Activated naive CD4-positive, alpha-beta T cell treated with anti-CD3 and anti-CD28 coated beads, Interleukin-2, amount 50 U/mL, for 72 hours (primary cell): ENCODE data around the gene BRPF1. TPM values are rescaled to one million over a fixed set of nuclear protein-coding genes. Genes with fewer than 3 reads are reported as not detected.

ENCODE experiments used
- ATAC-seq, 2 donors: fragments of 150-1000 bp; cut with Tn5 transposase; 2 replicates each; pipeline ENCODE4 v1.10.0; 2021; ENCODE audit warnings: mild to moderate bottlenecking in 2 of 2, moderate library complexity in 2 of 2
- DNase-seq, 2 donors: peaks; one replicate each; pipeline ENCODE4 v3.0.0; 2021 to 2022; ENCODE audit warnings: low spot score in 2 of 2
- H3K27ac Mint-ChIP-seq, 2 donors: one replicate each; pipeline ENCODE4 v1.8.0; 2022; ENCODE audit warnings: mild to moderate bottlenecking in 2 of 2, mixed read lengths in 2 of 2
- H3K36me3 Mint-ChIP-seq, 2 donors: one replicate each; pipeline ENCODE4 v1.8.0; 2022; ENCODE audit warnings: mixed read lengths in 2 of 2
- H3K9me3 Mint-ChIP-seq, 2 donors: one replicate each; pipeline ENCODE4 v1.8.0; 2022; ENCODE audit warnings: mixed read lengths in 2 of 2
- total RNA-seq, 2 donors: library from RNA; stranded (reverse); gene quantifications; one replicate each; pipeline ENCODE4 v1.2.3, GENCODE V29; 2022

Gene BRPF1
- total RNA-seq: 10 to 100 TPM; 24.3 to 37.0 TPM

DNA sequence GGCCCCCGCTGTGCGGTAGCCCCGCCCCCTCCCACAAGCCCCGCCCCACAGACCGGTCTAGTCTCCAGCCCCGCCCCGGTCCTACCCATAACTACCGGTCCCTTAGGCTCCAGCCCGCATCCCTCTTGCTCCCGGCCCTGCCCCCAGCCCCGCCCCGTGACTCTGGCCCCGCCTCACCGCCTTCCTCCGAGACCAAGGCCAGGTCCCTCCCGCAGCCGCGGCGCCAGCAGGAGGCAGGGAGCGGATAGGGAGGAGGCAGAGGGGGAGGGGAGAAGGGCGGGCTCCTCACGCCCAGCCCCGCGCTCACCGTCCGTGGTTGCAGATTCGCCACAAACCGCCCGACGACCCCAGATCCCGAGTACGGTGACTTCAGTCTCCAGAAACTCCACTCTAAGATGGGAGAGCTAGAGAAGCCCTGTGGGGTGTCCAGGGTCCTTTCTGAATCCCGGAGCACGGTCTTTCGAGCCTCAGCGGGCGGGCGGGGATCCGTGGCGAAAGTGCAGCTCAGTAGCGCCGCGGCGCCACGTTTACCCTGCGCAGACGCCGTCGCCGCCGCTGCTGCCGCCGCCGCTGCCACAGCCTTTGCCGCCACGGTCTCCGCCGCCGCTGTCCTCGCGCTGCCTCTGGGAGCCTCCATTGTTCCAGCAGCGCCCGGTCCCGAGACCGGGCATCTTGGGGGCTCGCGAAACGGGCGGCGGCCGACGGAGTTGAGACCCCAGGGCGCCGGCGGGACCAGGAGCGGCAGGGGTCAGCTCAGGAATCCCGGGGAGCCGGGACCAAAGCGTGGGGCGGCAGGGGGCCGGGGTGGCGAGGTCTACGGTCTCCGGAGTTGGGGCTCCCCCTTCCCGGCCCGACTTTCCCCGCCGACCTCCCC lies at the start of gene BRPF1:
TSS of gene BRPF1 (plus strand) at position 530 of the 874 bp plus-strand sequence. CDS start 2,406 bp downstream, outside the sequence.
- H3K36me3 Mint-ChIP-seq: peaks cover 12 to 14% of the 10 kb centered on the region in 2 donors
- DNase-seq (peak; percentile 97), ATAC-seq (peak; percentile 96 to 97)
- H3K9me3 Mint-ChIP-seq: no peaks in the 10 kb centered on the region
- peak within 1 kb of the TSS; percentile 84 to 98 for H3K27ac Mint-ChIP-seq

GRCh38 chr3:9682096-9682495 lies 49.4 kb upstream of the BRPF1 start:
- ATAC-seq: no peak
- Mint-ChIP-seq H3K36me3 (peaks cover 0 to 14% of the 10 kb centered on the region in 2 donors), H3K27ac (no peak overlapping the region), H3K9me3 (no peaks in the 10 kb centered on the region)
- DNase-seq: no peak

- DNase-seq: no peak
- ATAC-seq: no peak
- Mint-ChIP-seq H3K27ac (no peak overlapping the region), H3K36me3 (peaks cover 0 to 12% of the 10 kb centered on the region in 2 donors), H3K9me3 (no peaks in the 10 kb centered on the region)
These were observed 48.1 kb upstream of the BRPF1 start for GRCh38 chr3:9683426-9683825.

GRCh38 chr3:9685216-9686049 lies 46.1 kb upstream of the BRPF1 start:
- ATAC-seq (no peak), DNase-seq (no peak)
- no peaks in the 10 kb centered on the region for H3K36me3 Mint-ChIP-seq
- H3K9me3 Mint-ChIP-seq: no peaks in the 10 kb centered on the region
- H3K27ac Mint-ChIP-seq: no peak overlapping the region

DNA sequence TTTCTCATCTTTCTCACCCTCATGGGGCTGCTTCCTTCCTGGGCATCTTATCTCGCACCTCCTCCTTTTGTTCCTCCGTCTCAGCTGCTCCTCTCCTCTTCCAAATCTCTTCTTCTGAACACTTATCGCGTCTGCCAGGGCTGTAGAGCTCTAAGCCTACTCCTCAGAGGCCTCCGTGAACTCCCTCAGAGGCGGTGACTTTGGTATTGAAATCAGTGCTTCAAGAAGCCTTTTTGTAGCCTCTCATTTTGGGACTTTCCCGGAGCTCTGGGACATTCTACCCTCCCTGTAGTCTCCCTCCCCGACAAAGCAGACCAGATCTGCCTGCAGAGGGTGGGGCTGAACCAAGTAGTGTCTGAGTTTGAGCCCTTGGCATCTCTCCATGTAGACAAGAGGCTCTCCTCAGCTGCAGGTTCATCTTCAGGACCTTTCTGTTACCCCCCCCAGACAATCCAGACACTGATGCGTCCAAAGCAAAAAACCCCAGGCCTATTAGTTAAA lies 45.4 kb upstream of the BRPF1 start:
- ATAC-seq (no peak), DNase-seq (no peak)
- no peaks in the 10 kb centered on the region for H3K9me3 Mint-ChIP-seq
- H3K36me3 Mint-ChIP-seq: no peaks in the 10 kb centered on the region
- no peak overlapping the region for H3K27ac Mint-ChIP-seq

- H3K27ac Mint-ChIP-seq: no peak overlapping the region
- H3K36me3 Mint-ChIP-seq: no peaks in the 10 kb centered on the region
- H3K9me3 Mint-ChIP-seq: no peaks in the 10 kb centered on the region
These were observed 44.8 kb upstream of the BRPF1 start for GRCh38 chr3:9686703-9687102.

DNA sequence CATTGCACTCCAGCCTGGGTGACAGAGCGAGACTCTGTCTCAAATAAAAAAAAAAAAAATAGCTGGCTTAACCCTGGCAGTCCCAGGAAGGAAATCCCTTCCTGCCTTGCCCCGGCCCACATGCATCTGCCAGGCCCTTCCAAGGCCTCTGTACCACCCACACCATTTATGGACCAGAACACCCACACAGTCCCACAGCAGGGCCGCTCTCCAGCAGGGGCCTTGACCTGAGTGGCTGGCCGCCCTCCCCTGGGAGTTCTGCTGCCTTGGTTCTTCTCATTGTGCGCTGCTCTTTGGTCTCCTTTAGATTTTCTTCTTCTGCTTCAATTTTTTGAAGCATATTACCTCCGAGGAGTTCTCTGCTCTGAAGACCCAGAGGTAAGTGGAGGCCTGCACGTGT lies 44.0 kb upstream of the BRPF1 start:
- ATAC-seq: no peak
- no peaks in the 10 kb centered on the region for H3K9me3 Mint-ChIP-seq
- DNase-seq: no peak
- no peaks in the 10 kb centered on the region for H3K36me3 Mint-ChIP-seq
- H3K27ac Mint-ChIP-seq: no peak overlapping the region

More at GRCh38 chr3:9686703-9687102, 44.8 kb upstream of the BRPF1 start:
- DNase-seq (no peak), ATAC-seq (no peak)

DNA sequence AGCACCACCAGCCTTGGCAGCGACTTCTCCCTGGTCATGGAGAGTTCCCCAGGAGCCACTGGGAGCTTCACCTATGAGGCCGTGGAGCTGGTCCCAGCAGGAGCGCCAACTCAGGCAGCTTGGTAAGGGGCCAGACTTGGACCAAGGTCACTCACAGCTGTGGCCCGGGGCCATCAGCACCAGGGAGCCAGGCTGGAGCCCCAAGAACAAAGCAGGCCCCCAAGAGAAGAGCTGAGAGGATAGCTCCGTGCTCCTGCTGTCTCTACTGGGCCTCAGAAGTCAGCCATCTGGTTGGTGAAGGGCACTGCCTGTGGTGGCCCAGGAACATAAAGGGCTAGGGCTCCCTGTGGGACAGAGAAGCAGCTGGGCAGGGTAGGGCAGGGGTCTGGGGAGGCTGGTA lies 42.6 kb upstream of the BRPF1 start:
- H3K36me3 Mint-ChIP-seq: peaks cover 0 to under 1% of the 10 kb centered on the region in 2 donors
- H3K9me3 Mint-ChIP-seq: no peaks in the 10 kb centered on the region
- ATAC-seq: no peak
- no peak overlapping the region for H3K27ac Mint-ChIP-seq
- DNase-seq: no peak

DNA sequence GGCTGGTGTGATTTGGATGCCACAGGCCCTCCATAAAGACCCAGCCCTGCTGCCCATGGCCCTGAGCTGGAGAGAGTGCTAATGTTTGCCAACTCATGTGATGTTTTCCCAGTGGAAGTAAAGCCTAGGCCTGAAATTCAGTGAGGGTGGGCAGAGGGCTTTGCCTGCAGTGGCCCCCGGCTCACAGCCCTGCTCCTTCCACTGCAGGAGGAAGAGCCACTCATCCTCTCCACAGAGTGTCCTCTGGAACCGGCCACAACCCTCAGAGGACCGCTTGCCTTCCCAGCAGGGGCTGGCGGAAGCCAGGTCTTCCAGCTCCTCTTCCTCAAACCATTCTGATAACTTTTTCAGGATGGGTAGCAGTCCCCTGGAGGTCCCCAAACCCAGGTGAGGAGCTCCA lies 41.8 kb upstream of the BRPF1 start:
- no peak for DNase-seq
- H3K9me3 Mint-ChIP-seq: no peaks in the 10 kb centered on the region
- no peak overlapping the region for H3K27ac Mint-ChIP-seq
- no peak for ATAC-seq
- H3K36me3 Mint-ChIP-seq: peaks cover 0 to 4% of the 10 kb centered on the region in 2 donors

GRCh38 chr3:9690451-9691450 lies 40.8 kb upstream of the BRPF1 start:
- DNase-seq: no peak
- Mint-ChIP-seq H3K36me3 (peaks cover 0 to 4% of the 10 kb centered on the region in 2 donors), H3K9me3 (no peaks in the 10 kb centered on the region), H3K27ac (peak overlapping the region in 1 of 2 donors; percentile 47)
- ATAC-seq: peak in 1 of 2 donors; percentile 20

- DNase-seq (no peak), ATAC-seq (no peak)
- Mint-ChIP-seq H3K36me3 (peaks cover 0 to 4% of the 10 kb centered on the region in 2 donors), H3K9me3 (no peaks in the 10 kb centered on the region), H3K27ac (peak overlapping the region in 1 of 2 donors; percentile 47)
These were observed 39.9 kb upstream of the BRPF1 start for GRCh38 chr3:9691636-9692035.

DNA sequence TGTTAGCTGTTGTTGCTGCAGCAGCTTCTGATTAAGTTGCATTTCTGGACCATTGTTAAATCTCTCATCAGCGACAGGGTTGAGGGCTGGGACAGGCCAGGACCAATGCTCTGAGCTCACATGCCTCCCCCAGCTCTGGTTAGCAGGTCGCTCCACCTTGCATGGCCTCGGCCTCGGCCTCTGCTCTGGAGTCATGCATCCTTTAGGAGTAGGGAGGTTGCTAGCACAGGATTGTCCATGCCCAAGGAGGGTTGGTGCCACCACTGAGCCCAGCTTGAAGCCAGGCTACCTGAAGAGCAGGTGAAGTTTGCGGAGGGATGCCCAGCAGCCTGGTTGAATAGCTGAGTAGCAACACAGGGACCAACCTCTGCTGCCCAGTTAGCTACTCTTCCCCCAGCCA lies 39.1 kb upstream of the BRPF1 start:
- peaks cover 0 to 4% of the 10 kb centered on the region in 2 donors for H3K36me3 Mint-ChIP-seq
- DNase-seq: no peak
- H3K27ac Mint-ChIP-seq: peak overlapping the region in 1 of 2 donors; percentile 19
- no peaks in the 10 kb centered on the region for H3K9me3 Mint-ChIP-seq
- ATAC-seq: no peak

DNA sequence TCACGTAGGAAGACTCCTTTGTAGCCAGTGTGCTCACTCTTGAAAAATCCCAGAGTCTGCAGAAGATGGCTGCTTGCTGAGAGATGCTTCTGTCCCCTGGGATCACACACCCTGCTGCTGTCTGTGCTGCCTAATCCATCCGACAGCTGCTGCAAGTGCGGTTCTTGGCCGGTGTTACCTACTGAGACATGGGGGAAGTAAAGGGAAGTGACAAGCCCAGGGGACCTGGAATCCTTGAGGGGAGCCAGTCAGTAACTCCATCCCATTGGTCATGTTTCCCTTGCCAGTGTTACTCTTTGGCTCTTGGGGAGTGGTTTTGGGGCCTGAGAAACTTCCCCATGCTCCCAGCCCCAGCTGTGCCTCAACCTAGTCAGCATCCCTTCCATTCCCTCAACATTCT lies 36.2 kb upstream of the BRPF1 start:
- H3K27ac Mint-ChIP-seq: no peak overlapping the region
- DNase-seq: no peak
- ATAC-seq: no peak
- no peaks in the 10 kb centered on the region for H3K9me3 Mint-ChIP-seq
- peaks cover 0 to 4% of the 10 kb centered on the region in 2 donors for H3K36me3 Mint-ChIP-seq

DNA sequence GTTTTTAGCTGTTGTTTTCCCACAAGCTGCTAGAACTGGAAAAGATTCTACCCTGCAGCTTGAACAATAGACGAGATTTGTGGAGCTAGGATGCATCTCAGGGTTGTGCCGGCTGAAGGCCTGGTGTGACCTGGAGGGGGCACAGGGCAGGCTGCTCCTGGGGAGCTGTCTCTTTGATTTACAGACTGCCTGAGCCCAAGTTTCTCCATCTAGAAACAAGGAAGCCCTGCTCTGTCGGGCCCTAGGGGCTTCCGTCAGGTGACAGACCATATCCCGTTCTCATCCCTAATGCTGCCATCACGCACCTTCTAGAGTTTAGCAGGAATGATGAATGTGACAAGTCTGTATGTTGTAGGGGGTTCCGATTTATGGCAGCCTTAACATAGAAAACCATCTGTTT lies 35.8 kb upstream of the BRPF1 start:
- DNase-seq: no peak
- peak overlapping the region in 1 of 2 donors; percentile 84 for H3K27ac Mint-ChIP-seq
- ATAC-seq: no peak
- H3K9me3 Mint-ChIP-seq: no peaks in the 10 kb centered on the region
- peaks cover 0 to 4% of the 10 kb centered on the region in 2 donors for H3K36me3 Mint-ChIP-seq

- DNase-seq (no peak), ATAC-seq (no peak)
- no peaks in the 10 kb centered on the region for H3K9me3 Mint-ChIP-seq
- peaks cover 0 to 4% of the 10 kb centered on the region in 2 donors for H3K36me3 Mint-ChIP-seq
- H3K27ac Mint-ChIP-seq: no peak overlapping the region
These were observed 34.9 kb upstream of the BRPF1 start for GRCh38 chr3:9696480-9697220.
